ENCODE measurements around the gene MRPL23.

DNA sequence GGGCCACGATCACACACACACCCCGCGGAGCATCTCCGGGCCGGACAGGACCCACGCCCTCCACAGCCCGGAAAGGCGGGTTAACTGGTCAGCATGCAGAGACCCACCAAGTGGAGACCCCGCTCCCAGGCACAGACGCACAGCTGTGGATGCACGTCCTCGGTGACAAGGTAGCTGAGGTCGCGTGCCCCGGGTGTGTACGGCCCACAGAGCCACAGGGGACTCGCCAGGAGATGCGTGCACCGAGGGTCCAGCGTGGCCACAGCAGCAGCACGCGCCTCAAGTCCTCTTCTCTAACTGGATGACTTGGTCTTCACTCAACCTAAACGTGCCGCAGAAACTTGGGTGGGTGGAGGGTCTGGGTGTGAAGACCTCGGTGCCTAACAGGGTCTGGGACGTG is 45.0 kb downstream of the MRPL23 start:
- TF ChIP-seq, protein P1, sequence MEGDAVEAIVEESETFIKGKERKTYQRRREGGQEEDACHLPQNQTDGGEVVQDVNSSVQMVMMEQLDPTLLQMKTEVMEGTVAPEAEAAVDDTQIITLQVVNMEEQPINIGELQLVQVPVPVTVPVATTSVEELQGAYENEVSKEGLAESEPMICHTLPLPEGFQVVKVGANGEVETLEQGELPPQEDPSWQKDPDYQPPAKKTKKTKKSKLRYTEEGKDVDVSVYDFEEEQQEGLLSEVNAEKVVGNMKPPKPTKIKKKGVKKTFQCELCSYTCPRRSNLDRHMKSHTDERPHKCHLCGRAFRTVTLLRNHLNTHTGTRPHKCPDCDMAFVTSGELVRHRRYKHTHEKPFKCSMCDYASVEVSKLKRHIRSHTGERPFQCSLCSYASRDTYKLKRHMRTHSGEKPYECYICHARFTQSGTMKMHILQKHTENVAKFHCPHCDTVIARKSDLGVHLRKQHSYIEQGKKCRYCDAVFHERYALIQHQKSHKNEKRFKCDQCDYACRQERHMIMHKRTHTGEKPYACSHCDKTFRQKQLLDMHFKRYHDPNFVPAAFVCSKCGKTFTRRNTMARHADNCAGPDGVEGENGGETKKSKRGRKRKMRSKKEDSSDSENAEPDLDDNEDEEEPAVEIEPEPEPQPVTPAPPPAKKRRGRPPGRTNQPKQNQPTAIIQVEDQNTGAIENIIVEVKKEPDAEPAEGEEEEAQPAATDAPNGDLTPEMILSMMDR (conservative IDR thresholded peaks at IDR 0.05) = no peak
- no peak for TF ChIP-seq EZH2 (IDR thresholded peaks at IDR 0.05; ENCODE audit: low read depth)
